ENCODE measurements around the gene SSBP1.

The SSBP1 gene

DNA sequence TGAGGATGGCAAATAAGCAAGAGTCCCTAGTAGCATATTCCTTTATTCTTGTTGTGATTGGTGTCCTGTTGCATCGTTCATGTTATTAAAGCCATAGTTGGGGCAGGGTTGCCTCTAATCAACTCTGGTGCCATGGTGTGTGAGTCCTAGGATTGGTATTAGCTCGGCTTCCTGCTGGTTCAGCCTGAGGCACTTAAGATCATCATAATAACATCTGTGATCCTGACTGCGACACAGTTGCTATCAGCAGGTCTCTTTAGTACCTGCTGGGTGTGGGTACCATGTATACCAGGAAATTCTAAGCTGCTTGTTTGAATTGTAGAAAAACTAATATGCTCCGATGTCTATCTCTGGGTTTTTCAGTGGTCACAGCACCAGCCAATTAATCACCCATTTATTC, 28.4 kb upstream of the SSBP1 start (continued):
- TF ChIP-seq, protein P1, sequence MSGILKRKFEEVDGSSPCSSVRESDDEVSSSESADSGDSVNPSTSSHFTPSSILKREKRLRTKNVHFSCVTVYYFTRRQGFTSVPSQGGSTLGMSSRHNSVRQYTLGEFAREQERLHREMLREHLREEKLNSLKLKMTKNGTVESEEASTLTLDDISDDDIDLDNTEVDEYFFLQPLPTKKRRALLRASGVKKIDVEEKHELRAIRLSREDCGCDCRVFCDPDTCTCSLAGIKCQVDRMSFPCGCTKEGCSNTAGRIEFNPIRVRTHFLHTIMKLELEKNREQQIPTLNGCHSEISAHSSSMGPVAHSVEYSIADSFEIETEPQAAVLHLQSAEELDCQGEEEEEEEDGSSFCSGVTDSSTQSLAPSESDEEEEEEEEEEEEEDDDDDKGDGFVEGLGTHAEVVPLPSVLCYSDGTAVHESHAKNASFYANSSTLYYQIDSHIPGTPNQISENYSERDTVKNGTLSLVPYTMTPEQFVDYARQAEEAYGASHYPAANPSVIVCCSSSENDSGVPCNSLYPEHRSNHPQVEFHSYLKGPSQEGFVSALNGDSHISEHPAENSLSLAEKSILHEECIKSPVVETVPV (CRISPR knock-in tag; IDR thresholded peaks at IDR 0.05): no peak
- no peak for TF ChIP-seq GLIS3 (CRISPR knock-in tag; IDR thresholded peaks at IDR 0.05)

DNA sequence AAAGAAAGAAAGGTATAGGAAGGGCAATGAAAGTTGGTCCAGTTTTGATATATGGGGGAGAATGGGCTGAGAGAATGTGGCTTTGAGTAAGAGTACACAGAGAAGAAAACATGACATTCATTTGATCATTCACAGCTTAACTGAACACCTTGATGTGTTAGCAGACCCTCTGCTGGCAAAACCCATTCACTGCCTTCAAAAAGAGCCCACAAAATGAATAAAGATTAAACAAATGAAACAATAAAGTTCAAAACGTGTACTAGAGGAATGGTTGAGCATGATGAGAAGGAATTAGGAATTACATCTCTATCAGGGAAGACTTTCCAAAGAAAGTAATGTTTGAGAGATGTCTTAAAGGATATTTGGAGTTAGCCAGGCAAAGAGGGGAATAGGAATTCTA, 27.9 kb upstream of the SSBP1 start:
- ATAC-seq: no peak
- TF ChIP-seq, protein P2, sequence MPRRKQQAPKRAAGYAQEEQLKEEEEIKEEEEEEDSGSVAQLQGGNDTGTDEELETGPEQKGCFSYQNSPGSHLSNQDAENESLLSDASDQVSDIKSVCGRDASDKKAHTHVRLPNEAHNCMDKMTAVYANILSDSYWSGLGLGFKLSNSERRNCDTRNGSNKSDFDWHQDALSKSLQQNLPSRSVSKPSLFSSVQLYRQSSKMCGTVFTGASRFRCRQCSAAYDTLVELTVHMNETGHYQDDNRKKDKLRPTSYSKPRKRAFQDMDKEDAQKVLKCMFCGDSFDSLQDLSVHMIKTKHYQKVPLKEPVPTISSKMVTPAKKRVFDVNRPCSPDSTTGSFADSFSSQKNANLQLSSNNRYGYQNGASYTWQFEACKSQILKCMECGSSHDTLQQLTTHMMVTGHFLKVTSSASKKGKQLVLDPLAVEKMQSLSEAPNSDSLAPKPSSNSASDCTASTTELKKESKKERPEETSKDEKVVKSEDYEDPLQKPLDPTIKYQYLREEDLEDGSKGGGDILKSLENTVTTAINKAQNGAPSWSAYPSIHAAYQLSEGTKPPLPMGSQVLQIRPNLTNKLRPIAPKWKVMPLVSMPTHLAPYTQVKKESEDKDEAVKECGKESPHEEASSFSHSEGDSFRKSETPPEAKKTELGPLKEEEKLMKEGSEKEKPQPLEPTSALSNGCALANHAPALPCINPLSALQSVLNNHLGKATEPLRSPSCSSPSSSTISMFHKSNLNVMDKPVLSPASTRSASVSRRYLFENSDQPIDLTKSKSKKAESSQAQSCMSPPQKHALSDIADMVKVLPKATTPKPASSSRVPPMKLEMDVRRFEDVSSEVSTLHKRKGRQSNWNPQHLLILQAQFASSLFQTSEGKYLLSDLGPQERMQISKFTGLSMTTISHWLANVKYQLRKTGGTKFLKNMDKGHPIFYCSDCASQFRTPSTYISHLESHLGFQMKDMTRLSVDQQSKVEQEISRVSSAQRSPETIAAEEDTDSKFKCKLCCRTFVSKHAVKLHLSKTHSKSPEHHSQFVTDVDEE (CRISPR knock-in tag; IDR thresholded peaks at IDR 0.05): no peak
- TF ChIP-seq, protein P1 (CRISPR knock-in tag; IDR thresholded peaks at IDR 0.05): no peak
- TF ChIP-seq OSR1 (CRISPR knock-in tag; IDR thresholded peaks at IDR 0.05): no peak
- no peak for TF ChIP-seq SNAI2 (CRISPR knock-in tag; IDR thresholded peaks at IDR 0.05)
- TF ChIP-seq ZNF8 (CRISPR knock-in tag; IDR thresholded peaks at IDR 0.05): no peak
- TF ChIP-seq RARB (CRISPR knock-in tag; IDR thresholded peaks at IDR 0.05): no peak
- no peak for TF ChIP-seq ZC3H10 (CRISPR knock-in tag; IDR thresholded peaks at IDR 0.05)
- TF ChIP-seq ZNF70 (CRISPR knock-in tag; IDR thresholded peaks at IDR 0.05): no peak
- TF ChIP-seq, protein P3, sequence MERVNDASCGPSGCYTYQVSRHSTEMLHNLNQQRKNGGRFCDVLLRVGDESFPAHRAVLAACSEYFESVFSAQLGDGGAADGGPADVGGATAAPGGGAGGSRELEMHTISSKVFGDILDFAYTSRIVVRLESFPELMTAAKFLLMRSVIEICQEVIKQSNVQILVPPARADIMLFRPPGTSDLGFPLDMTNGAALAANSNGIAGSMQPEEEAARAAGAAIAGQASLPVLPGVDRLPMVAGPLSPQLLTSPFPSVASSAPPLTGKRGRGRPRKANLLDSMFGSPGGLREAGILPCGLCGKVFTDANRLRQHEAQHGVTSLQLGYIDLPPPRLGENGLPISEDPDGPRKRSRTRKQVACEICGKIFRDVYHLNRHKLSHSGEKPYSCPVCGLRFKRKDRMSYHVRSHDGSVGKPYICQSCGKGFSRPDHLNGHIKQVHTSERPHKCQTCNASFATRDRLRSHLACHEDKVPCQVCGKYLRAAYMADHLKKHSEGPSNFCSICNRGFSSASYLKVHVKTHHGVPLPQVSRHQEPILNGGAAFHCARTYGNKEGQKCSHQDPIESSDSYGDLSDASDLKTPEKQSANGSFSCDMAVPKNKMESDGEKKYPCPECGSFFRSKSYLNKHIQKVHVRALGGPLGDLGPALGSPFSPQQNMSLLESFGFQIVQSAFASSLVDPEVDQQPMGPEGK (CRISPR knock-in tag; IDR thresholded peaks at IDR 0.05; ENCODE audit: borderline replicate concordance): no peak
- no peak for TF ChIP-seq ARNTL (CRISPR knock-in tag; IDR thresholded peaks at IDR 0.05; ENCODE audit: borderline replicate concordance, low read depth)
- TF ChIP-seq TOX (CRISPR knock-in tag; IDR thresholded peaks at IDR 0.05; ENCODE audit: borderline replicate concordance): no peak
- no peak for TF ChIP-seq ZFP3 (CRISPR knock-in tag; IDR thresholded peaks at IDR 0.05)
- no peak for TF ChIP-seq PPARA (CRISPR knock-in tag; IDR thresholded peaks at IDR 0.05; ENCODE audit: borderline replicate concordance)
- TF ChIP-seq, protein P4, sequence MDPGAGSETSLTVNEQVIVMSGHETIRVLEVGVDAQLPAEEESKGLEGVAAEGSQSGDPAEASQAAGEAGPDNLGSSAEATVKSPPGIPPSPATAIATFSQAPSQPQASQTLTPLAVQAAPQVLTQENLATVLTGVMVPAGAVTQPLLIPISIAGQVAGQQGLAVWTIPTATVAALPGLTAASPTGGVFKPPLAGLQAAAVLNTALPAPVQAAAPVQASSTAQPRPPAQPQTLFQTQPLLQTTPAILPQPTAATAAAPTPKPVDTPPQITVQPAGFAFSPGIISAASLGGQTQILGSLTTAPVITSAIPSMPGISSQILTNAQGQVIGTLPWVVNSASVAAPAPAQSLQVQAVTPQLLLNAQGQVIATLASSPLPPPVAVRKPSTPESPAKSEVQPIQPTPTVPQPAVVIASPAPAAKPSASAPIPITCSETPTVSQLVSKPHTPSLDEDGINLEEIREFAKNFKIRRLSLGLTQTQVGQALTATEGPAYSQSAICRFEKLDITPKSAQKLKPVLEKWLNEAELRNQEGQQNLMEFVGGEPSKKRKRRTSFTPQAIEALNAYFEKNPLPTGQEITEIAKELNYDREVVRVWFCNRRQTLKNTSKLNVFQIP (CRISPR knock-in tag; IDR thresholded peaks at IDR 0.05; ENCODE audit: borderline replicate concordance, low read depth): no peak
- no peak for TF ChIP-seq BACH2 (CRISPR knock-in tag; IDR thresholded peaks at IDR 0.05; ENCODE audit: borderline replicate concordance)

DNA sequence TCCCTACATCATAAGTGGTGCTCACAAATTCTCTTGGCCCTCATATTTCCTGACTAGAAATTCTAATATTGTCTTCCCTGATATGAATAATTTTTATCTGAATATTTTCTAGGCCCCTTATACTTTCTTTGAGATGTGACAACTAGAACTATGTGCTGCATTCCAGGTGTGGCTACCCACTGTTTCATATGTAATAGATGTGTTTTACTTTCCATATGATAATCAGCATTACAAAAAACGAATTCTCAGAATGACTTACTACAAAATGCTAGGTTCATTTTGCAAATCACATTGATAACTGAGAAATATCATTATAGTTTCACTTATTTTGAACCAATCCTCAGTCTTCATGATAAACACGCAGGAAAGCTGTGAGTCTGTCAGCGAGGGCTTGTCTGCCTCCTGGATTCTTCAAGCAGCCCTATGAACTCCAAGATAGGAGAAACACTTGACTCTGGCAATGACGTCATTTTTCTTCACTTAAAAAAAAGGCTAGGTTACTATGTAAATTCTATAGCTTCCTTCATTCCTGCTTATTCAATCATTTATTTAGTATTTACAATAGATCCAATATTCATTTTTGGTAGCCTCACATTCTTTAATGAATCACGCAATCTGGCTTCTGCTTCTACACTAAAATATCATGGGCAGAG, 25.4 kb upstream of the SSBP1 start:
- ATAC-seq: no peak
- TF ChIP-seq ZC3H10 (CRISPR knock-in tag; IDR thresholded peaks at IDR 0.05) (no peak), TOX (CRISPR knock-in tag; IDR thresholded peaks at IDR 0.05; ENCODE audit: borderline replicate concordance) (no peak), OSR1 (CRISPR knock-in tag; IDR thresholded peaks at IDR 0.05) (no peak), GLIS3 (CRISPR knock-in tag; IDR thresholded peaks at IDR 0.05) (no peak), SNAI2 (CRISPR knock-in tag; IDR thresholded peaks at IDR 0.05) (no peak)
- TF ChIP-seq, protein P2 (CRISPR knock-in tag; IDR thresholded peaks at IDR 0.05): no peak
- TF ChIP-seq, protein P1 (CRISPR knock-in tag; IDR thresholded peaks at IDR 0.05): no peak
- TF ChIP-seq, protein P3 (CRISPR knock-in tag; IDR thresholded peaks at IDR 0.05; ENCODE audit: borderline replicate concordance): no peak

All from SK-N-SH treated with all-trans-retinoic acid at 6 μM for 48 hours (cell line).